Measurements from ENCODE around the gene RGS14. TPM values are rescaled to one million over a fixed set of nuclear protein-coding genes. Genes with fewer than 3 reads are reported as not detected.

Gene RGS14
- total RNA-seq, 1 donor from 2014 or later: 4.5 TPM

GRCh38 chr5:177362292-177362609 lies 4.5 kb downstream of the RGS14 start:
- no peak for TF ChIP-seq CTCF (IDR thresholded peaks at IDR 0.05)
- no peak overlapping the region for H3K4me3 ChIP-seq
- no peaks in the 10 kb centered on the region for H3K36me3 ChIP-seq
- H3K4me1 ChIP-seq: peaks cover 5 to 14% of the 10 kb centered on the region in 2 donors
- no peak for DNase-seq (ENCODE audit: low spot score in 2 of 2)
- intact Hi-C loops (cut with DNase I): no loop called here
- no peaks in the 10 kb centered on the region for H3K27me3 ChIP-seq
- H3K27ac ChIP-seq: no peak overlapping the region
- H3K9me3 ChIP-seq: no peaks in the 10 kb centered on the region

- TF ChIP-seq CTCF (IDR thresholded peaks at IDR 0.05): no peak
- no peak for DNase-seq (ENCODE audit: low spot score in 2 of 2)
- no peak overlapping the region for H3K27ac ChIP-seq
- peak overlapping the region; percentile 53 to 66 for H3K4me3 ChIP-seq
- H3K36me3 ChIP-seq: no peaks in the 10 kb centered on the region
- no peaks in the 10 kb centered on the region for H3K27me3 ChIP-seq
- intact Hi-C loops (cut with DNase I): no loop called here
- no peaks in the 10 kb centered on the region for H3K9me3 ChIP-seq
- peaks cover 7 to 18% of the 10 kb centered on the region in 2 donors for H3K4me1 ChIP-seq
Measured at GRCh38 chr5:177362610-177363507, 5.1 kb downstream of the RGS14 start.

- Histone ChIP-seq H3K4me3 (peak overlapping the region; percentile 53 to 66), H3K27ac (no peak overlapping the region), H3K27me3 (no peaks in the 10 kb centered on the region), H3K36me3 (no peaks in the 10 kb centered on the region), H3K4me1 (peaks cover 7 to 18% of the 10 kb centered on the region in 2 donors), H3K9me3 (no peaks in the 10 kb centered on the region)
- intact Hi-C loops (cut with DNase I): no loop called here
- DNase-seq (ENCODE audit: low spot score in 2 of 2): no peak
- TF ChIP-seq CTCF (IDR thresholded peaks at IDR 0.05): no peak
Measured at GRCh38 chr5:177363565-177363964, 5.8 kb downstream of the RGS14 start.

- H3K4me1 ChIP-seq: peaks cover 7 to 18% of the 10 kb centered on the region in 2 donors
- no peaks in the 10 kb centered on the region for H3K36me3 ChIP-seq
- no peaks in the 10 kb centered on the region for H3K9me3 ChIP-seq
- H3K27me3 ChIP-seq: no peaks in the 10 kb centered on the region
- no peak for DNase-seq (ENCODE audit: low spot score in 2 of 2)
- no peak overlapping the region for H3K27ac ChIP-seq
- TF ChIP-seq CTCF (IDR thresholded peaks at IDR 0.05): no peak
- H3K4me3 ChIP-seq: no peak overlapping the region
- intact Hi-C loops (cut with DNase I): no loop called here
Measured at GRCh38 chr5:177364159-177364962, 6.6 kb downstream of the RGS14 start.

GRCh38 chr5:177365845-177366527 lies 8.3 kb downstream of the RGS14 start:
- Histone ChIP-seq H3K27me3 (no peaks in the 10 kb centered on the region), H3K4me3 (peak overlapping the region in 1 of 2 donors; percentile 62), H3K9me3 (no peaks in the 10 kb centered on the region), H3K27ac (peak overlapping the region; percentile 71 to 78), H3K36me3 (no peaks in the 10 kb centered on the region), H3K4me1 (peaks cover 7 to 18% of the 10 kb centered on the region in 2 donors)
- TF ChIP-seq CTCF (IDR thresholded peaks at IDR 0.05): no peak
- DNase-seq (ENCODE audit: low spot score in 2 of 2): no peak
- intact Hi-C loops (cut with DNase I): loop anchor here (1.0 to 2.0 kb wide), 2 partner anchors 15 to 61 kb away; partner anchors contain the start of genes GRK6 and LMAN2
